Measurements from ENCODE around the gene RAD9A. TPM values are rescaled to one million over a fixed set of nuclear protein-coding genes. Genes with fewer than 3 reads are reported as not detected.
A peak's percentile ranks its signal among the peaks of the same experiment; 100 is the strongest.

Gene RAD9A
- total RNA-seq, 1 experiment from 2014 or later: 55.1 TPM

- H3K4me3 Mint-ChIP-seq (ENCODE audit: unreplicated experiment): peak within 1 kb of the TSS; percentile 93
- POLR2A ChIA-PET: interaction anchor here (0.6 to 1.8 kb wide), 4 partner anchors 11 to 572 kb away, joined by 4 to 9 read pairs (median 6); partner anchors contain the start of genes CORO1B and PPP1CA
- CTCF ChIA-PET: interaction anchor here (1.3 to 1.6 kb wide), 2 partner anchors 27 to 46 kb away, joined by 4 to 9 read pairs; partner anchors contain the start of gene PPP1CA
- H3K36me3 Mint-ChIP-seq (ENCODE audit: insufficient read depth, unreplicated experiment): peaks cover 46% of the 10 kb centered on the region
- TF ChIP-seq, protein P1, sequence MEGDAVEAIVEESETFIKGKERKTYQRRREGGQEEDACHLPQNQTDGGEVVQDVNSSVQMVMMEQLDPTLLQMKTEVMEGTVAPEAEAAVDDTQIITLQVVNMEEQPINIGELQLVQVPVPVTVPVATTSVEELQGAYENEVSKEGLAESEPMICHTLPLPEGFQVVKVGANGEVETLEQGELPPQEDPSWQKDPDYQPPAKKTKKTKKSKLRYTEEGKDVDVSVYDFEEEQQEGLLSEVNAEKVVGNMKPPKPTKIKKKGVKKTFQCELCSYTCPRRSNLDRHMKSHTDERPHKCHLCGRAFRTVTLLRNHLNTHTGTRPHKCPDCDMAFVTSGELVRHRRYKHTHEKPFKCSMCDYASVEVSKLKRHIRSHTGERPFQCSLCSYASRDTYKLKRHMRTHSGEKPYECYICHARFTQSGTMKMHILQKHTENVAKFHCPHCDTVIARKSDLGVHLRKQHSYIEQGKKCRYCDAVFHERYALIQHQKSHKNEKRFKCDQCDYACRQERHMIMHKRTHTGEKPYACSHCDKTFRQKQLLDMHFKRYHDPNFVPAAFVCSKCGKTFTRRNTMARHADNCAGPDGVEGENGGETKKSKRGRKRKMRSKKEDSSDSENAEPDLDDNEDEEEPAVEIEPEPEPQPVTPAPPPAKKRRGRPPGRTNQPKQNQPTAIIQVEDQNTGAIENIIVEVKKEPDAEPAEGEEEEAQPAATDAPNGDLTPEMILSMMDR (IDR thresholded peaks at IDR 0.05; ENCODE audit: insufficient read depth in 1 of 2, low read depth in 1 of 2, low read length in 1 of 2, severe bottlenecking in 1 of 2, unreplicated experiment in 1 of 2): no peak
- no peaks in the 10 kb centered on the region for H3K4me1 Mint-ChIP-seq (ENCODE audit: low read depth, unreplicated experiment)
- H3K27ac Mint-ChIP-seq (ENCODE audit: unreplicated experiment): peak within 1 kb of the TSS; percentile 96
- peak within 1 kb of the TSS; percentile 74 for H3K4me3 ChIP-seq (ENCODE audit: low read depth, low read length)
- H3K9me3 Mint-ChIP-seq (ENCODE audit: unreplicated experiment): no peaks in the 10 kb centered on the region
- BruUV-seq (replicated peaks): no TSS peak
- H3K36me3 ChIP-seq (ENCODE audit: control insufficient read depth, insufficient read depth, low read length): peaks cover 6% of the 10 kb centered on the region
- H3K27me3 Mint-ChIP-seq (ENCODE audit: insufficient read depth, unreplicated experiment): no peaks in the 10 kb centered on the region
- intact Hi-C loops (cut with micrococcal nuclease; ENCODE audit: unreplicated experiment): loop anchor here (1.0 to 2.0 kb wide), 4 partner anchors 15 to 55 kb away; partner anchors contain the start of genes AIP, CORO1B, PPP1CA and TMEM134
- peak; percentile 100 for DNase-seq
- H3K27me3 ChIP-seq (replicated peaks; ENCODE audit: control insufficient read depth, insufficient read depth, low read length): no peaks in the 10 kb centered on the region
- H3K9me3 ChIP-seq: no peaks in the 10 kb centered on the region
- H3K4me1 ChIP-seq: peaks cover 4% of the 10 kb centered on the region; the same call in 1 of the 2 replicates
These were observed 36.5 kb downstream of the RAD9A start, which contains the start of gene RPS6KB2 for GRCh38 chr11:67428052-67429001. Gene RPS6KB2 (plus strand): TSS chr11:67428494. CDS start chr11:67428546, 52 bp downstream.

- no peak for DNase-seq
- BruUV-seq (replicated peaks): TSS peak; percentile 53
- no peaks in the 10 kb centered on the region for H3K4me1 Mint-ChIP-seq (ENCODE audit: low read depth, unreplicated experiment)
- ChIA-PET POLR2A (interaction anchor here (0.6 to 1.8 kb wide), 5 partner anchors 10 to 573 kb away, joined by 3 to 9 read pairs (median 4); partner anchors contain the start of genes CORO1B and PPP1CA), CTCF (interaction anchor here (1.3 to 1.6 kb wide), 2 partner anchors 28 to 47 kb away, joined by 4 to 9 read pairs; partner anchors contain the start of gene PPP1CA)
- H3K4me3 Mint-ChIP-seq (ENCODE audit: unreplicated experiment): peak overlapping the region; percentile 93
- Histone ChIP-seq H3K27me3 (replicated peaks; ENCODE audit: control insufficient read depth, insufficient read depth, low read length) (no peaks in the 10 kb centered on the region), H3K9me3 (no peaks in the 10 kb centered on the region), H3K4me1 (peaks cover 4% of the 10 kb centered on the region; the same call in 1 of the 2 replicates), H3K36me3 (ENCODE audit: control insufficient read depth, insufficient read depth, low read length) (peaks cover 9% of the 10 kb centered on the region), H3K4me3 (ENCODE audit: low read depth, low read length) (peak overlapping the region; percentile 74)
- no peaks in the 10 kb centered on the region for H3K9me3 Mint-ChIP-seq (ENCODE audit: unreplicated experiment)
- H3K27ac Mint-ChIP-seq (ENCODE audit: unreplicated experiment): peak overlapping the region; percentile 96
- intact Hi-C loops (cut with micrococcal nuclease; ENCODE audit: unreplicated experiment): loop anchor here (2.0 kb wide), 1 partner anchor 28 kb away; the partner anchor contains the start of gene PPP1CA
- H3K27me3 Mint-ChIP-seq (ENCODE audit: insufficient read depth, unreplicated experiment): no peaks in the 10 kb centered on the region
- peaks cover 49% of the 10 kb centered on the region for H3K36me3 Mint-ChIP-seq (ENCODE audit: insufficient read depth, unreplicated experiment)
- TF ChIP-seq, protein P1 (IDR thresholded peaks at IDR 0.05; ENCODE audit: insufficient read depth in 1 of 2, low read depth in 1 of 2, low read length in 1 of 2, severe bottlenecking in 1 of 2, unreplicated experiment in 1 of 2): no peak
These were observed 37.4 kb downstream of the RAD9A start for GRCh38 chr11:67429038-67429668.

DNA sequence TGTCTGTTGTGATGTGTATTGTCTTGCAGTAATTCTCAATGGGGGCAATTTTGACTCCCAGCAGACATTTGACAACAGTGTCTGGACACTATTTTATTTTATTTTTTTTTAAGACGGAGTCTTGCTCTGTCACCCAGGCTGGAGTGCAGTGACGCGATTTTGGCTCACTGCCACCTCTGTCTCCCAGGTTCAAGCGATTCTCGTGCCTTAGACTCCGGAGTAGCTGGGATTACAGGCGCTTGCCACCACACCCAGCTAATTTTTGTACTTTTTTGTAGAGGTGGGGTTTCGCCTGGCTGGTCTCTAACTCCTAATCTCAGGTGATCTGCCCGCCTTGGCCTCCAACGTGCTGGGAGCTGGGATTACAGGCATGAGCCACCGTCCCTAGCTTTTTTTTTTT, 37.9 kb downstream of the RAD9A start:
- Histone ChIP-seq H3K27me3 (replicated peaks; ENCODE audit: control insufficient read depth, insufficient read depth, low read length) (no peaks in the 10 kb centered on the region), H3K4me1 (peaks cover 4% of the 10 kb centered on the region; the same call in 1 of the 2 replicates), H3K36me3 (ENCODE audit: control insufficient read depth, insufficient read depth, low read length) (peaks cover 13% of the 10 kb centered on the region), H3K4me3 (ENCODE audit: low read depth, low read length) (no peak overlapping the region; the same call in 1 of the 2 replicates), H3K9me3 (no peaks in the 10 kb centered on the region)
- ChIA-PET POLR2A (interaction anchor here (0.6 kb wide), 1 partner anchor 38 kb away, joined by 3 read pairs; no protein-coding TSS in a partner anchor), CTCF (no interaction called here)
- Mint-ChIP-seq H3K36me3 (ENCODE audit: insufficient read depth, unreplicated experiment) (peaks cover 53% of the 10 kb centered on the region), H3K27ac (ENCODE audit: unreplicated experiment) (no peak overlapping the region), H3K4me3 (ENCODE audit: unreplicated experiment) (peak overlapping the region; percentile 35), H3K27me3 (ENCODE audit: insufficient read depth, unreplicated experiment) (no peaks in the 10 kb centered on the region), H3K9me3 (ENCODE audit: unreplicated experiment) (no peaks in the 10 kb centered on the region), H3K4me1 (ENCODE audit: low read depth, unreplicated experiment) (no peaks in the 10 kb centered on the region)
- TF ChIP-seq, protein P1 (IDR thresholded peaks at IDR 0.05; ENCODE audit: insufficient read depth in 1 of 2, low read depth in 1 of 2, low read length in 1 of 2, severe bottlenecking in 1 of 2, unreplicated experiment in 1 of 2): no peak
- no TSS peak for BruUV-seq (replicated peaks)
- no peak for DNase-seq
- intact Hi-C loops (cut with micrococcal nuclease; ENCODE audit: unreplicated experiment): loop anchor here (2.0 kb wide), 1 partner anchor 29 kb away; the partner anchor contains the start of gene PPP1CA

Data from Caco-2 (cell line).